ENCODE data around the gene HYDIN.
A peak's percentile ranks its signal among the peaks of the same experiment; 100 is the strongest.

Gene HYDIN

DNA sequence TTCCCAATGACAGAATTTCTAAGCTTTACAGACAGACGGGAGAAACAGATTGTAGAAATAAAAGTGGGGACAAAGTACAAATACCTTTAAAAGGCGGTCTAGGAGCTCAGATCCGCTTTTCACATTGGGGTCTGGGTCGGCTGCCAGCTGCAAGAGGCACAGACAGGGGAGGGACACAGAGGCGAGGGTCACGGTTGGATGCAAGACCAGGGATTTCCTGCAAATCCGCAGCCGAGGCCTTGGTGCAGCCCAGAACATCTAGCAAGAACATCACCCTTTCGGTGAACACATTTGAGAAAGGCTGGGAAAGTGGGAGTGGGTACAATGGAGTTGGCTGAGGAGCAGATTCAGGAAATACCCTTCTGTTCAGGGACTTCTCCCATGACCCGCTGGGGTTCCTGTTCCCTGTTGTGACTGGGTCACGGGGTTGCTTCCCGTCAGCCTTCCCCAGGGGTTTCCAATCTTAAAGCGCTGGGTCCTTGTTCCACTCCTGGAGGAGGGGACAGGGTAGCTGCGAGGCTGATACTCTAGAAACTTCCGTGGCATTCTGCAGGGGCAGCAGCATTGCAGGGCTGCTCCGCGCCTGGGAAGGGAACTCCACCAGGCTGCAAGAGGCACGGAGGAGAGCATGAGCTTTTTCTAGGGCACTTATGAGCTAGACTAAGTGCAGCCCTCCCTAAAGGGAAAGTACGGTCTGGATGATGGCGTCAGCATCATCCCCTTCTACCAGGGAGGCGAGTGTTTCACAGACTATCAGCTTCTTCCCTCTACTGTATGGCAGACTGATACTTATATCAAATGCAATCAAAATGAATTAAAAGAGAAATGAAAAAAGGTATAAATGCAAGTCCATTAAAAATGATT lies 445.6 kb downstream of the HYDIN start:
- DNase-seq: no peak

DNA sequence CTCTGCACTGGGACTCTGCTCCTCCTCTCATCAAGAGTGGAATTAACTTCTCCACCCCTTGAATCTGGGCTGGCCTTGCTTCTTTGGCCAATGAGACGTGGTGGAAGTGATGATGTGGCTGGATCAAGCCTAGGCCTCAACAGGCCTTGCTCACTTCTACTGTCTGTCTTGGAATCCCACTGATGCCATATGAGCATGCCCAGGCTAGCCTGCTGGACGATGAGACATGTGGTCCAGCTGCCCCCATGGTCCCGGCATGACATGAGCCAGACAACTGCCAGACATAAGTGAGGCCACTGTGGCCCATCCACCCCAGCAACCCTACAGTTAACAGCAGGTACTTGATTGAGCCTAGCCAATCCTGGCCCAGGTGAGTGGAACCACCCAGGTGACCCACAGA lies 448.3 kb downstream of the HYDIN start:
- no peak for DNase-seq

DNA sequence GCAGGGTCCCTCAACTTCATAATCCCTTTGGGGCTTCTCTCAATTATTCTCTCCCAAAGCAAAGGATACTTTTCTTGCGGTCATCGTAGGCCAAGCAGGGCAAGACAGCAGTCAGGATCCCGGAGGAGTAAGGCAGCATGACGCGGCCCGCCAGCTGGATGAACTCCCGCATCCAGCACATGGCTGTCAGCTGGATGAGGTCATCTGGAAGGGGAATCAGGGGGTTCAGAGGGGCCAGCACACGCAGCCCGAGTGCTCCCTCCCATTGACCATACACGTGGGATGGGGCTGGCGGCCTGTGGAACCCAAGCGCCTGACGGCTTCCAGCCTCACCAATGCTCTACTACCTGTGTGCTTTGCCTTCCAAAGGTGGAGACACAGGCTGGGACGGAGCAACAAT lies 448.7 kb downstream of the HYDIN start:
- no peak for DNase-seq

DNA sequence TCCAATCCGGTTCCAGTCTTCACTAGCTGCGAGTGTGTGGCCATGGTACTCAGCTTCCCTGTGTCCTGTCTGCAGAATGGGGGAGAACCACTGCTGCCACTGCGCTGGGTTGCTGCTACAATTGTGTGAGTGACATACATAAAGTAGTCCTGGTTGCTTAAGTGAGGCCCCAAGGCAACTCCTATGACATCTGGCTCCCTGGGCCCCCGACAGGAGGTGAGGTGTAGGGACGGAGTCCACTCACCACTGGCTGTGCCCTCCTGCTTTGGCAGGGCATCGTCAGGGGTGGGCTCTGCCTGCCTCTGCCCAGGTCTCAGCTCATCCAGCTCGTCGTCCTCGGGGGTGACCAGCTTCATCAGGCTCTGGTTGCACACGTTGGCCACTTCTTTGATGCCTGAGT lies 450.0 kb downstream of the HYDIN start:
- no peak for DNase-seq

DNA sequence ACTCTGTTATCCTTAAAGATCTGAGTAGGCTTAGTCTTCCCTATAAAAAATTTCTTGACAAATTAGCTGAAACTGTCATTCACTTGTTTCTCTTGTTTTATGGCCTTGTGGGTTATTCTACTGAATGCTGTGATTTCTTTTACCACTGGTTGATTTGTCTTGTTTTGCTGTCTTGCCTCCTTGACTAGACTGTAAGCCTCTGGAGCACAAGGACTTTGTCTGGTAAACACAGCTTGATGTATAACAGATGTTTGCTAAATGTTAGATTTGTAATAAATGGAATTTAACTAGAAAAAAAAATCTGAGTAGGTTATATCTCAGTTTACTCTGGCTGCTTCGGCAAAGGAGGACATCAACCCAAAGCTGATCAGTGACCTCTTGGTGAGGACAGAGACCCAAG lies 451.2 kb downstream of the HYDIN start:
- DNase-seq: no peak

DNA sequence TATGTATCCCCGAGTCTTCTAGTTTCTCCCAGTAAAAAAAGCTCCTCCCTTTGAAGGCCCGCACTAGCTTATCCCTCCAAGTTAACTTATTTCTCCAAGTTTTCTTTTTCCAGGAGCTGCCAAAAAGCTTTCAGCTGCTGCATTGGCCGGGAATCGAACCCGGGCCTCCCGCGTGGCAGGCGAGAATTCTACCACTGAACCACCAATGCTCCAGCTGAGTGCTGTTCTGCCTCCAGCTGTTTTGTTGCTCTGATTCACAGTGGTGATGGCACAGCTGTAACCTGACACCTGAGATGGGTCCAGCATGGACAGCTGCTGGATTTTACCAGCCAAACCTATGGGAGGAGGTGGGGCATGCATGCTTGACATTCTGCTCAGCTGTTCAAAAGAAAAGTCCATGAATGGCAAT lies 451.6 kb downstream of the HYDIN start:
- DNase-seq: peak; percentile 21 to 26

DNA sequence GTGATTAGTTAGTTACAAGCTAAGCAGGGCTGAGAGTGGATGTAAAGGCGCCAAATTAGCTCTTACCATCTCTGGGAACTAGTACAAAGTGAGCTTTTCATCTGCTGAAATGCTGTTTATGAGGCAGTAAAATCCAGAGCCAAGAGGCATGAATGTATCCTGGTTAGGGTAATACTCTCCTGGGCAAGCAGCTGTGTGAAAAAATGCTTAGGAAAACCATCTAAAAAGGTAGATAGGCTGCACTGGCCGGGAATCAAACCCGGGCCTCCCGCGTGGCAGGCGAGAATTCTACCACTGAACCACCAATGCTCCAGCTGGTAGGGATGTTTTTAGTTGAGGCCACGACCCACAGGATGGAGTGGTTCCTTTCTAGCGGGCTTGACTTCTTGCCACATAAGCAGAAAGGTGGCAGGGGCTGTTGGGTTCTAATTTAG lies 452.5 kb downstream of the HYDIN start:
- no peak for DNase-seq

DNA sequence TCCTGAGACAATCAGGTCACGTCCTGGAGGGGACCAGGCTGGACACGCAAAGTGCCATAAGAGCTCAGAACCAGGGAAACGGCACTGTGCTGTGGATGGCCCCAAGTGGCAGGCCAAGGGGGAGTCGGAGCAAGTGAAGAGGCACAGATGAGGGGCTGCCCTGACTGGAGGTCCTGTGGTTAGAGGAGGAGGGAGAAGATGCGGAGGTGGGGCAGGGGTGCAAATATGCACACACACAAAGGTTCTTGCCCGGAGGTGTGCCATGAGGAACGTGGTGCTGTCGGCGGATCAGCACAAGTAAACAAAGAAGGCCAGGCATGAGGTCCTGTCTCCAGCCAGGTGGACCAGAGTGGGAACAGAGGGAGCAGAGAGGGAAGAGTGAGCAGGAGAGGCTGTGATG lies 453.0 kb downstream of the HYDIN start:
- DNase-seq: no peak

DNA sequence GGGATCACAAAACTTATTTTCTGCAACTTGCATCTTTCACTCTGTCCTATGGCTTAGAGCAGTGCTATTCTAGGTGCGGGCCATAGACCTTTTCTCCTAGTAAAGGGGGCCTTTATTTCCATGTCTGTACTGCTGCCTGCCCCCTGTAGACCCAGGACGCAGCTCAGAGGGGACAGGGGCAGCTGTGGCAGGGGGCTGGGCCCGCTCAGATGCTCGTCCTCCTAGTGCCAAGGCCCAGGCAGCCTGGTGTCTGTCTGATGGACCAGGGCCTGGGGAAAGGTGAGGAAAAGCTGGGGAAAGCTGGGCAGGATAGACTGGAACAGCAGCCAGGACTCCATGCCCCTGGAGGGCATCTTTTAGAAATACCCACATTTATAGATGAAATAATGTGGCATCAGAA lies 455.1 kb downstream of the HYDIN start:
- no peak for DNase-seq

DNA sequence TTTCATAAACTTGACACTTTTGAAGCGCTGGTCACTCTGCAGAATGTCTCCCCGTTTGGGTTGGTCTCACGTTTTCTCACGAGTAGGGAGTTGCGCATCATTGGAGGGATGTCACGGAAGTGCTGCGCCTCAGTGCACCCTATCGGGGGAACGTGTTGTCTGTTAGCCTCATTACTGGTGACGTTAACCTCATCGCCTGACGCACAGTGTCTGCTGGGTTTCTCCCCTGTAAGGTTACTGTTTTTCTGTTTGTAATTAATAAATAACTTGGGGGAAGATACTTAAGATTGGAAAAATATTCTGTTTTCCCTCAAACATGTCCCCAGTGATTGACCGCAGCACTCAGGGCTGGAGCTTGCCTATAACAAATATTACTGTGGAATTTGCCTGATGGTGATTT lies 456.3 kb downstream of the HYDIN start:
- DNase-seq: no peak

DNA sequence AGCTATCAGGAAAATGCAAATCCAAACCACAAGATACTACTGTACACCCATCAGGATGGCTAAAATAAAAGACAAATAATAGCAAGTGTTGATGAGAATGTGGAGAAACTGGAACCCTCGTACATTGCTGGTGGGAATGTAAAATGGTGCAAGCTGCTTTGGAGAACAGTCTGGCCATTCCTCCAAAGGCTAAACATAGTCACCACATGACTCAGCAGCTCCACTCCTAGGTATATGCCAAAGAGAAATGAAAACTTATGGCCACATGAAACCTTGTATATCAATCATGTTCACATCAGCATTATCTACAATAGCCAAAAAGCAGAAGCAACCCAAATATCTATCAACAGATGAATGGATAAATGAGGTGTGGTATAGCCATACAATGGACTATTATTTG lies 458.0 kb downstream of the HYDIN start:
- DNase-seq: no peak

DNA sequence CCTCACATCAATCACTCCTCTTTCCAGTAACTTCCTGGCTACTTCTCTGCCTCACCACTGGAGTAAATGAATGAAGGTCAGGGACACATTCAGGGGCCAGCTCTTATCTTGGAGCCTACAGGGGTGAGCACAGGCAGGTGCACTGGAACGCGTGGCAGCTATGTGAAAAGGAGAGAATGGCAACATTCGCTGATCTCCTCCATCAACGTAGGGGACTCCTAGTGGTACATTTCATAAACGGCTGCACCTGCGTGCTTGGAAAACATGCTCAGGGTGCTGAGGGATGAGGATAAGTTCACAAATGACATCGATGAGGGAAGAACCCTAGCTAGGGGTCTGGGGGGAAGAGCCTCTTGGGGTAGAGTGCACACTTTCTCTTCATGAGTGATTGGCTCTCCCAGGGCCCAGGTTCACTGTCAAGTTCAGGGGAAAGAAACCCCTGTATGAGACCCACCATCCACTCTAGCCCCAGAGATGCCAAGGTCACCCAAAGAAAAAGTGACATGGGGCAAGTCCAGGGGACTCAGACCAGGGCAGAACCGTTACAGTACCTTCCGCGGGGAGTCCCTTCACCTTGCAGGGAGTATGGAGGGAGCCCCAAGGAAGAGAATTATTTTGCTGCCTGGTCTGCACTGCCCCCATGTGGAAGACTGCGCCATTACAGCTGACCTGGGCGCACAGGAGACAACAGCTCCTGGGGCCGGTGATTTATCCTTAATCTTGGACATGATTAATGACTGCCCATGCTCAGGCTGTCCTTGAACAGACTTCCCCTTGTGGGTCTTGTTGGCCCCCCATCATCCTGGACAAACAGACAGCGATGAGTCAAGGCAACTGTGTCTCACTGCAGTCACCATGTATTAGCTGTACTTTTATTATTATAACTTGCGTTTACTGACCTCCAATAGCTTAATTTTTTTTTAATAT lies 459.6 kb downstream of the HYDIN start:
- peak; percentile 82 to 84 for DNase-seq

DNA sequence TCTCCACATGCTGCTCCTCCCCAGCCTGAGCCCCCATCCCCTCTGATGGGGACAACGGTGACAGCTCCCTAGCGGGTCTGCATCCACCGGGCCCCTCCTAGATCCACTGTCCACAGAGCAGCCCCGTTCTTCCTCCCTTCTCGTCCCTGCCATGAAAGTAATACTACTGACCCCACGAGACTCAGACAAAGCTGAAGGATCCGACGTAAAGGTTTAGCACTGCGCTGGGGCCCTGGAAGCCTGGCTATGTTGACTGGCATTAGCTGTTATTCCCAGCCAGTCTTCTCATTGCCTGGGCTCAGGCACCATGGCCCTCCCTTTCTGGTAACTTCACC lies 460.3 kb downstream of the HYDIN start:
- no peak for DNase-seq

DNA sequence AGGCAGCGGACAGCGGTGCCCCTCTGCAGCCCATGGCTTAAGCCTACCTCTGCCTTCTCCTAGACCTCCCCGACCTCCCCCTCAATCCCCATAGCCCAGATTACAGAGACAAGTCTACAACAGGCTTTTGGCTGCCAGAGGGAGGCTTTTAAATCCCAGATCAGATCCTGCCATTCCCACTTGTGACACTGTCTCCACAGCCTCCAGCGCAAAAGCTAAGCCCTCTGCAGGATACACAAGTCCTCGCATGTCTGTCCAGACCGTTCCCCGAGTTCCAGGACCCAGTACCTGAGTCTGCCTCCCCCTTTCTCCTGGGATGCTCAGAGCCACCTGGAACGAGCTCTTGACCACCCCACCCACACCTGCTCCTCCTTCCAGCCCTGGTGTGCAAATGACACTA lies 460.8 kb downstream of the HYDIN start:
- no peak for DNase-seq

DNA sequence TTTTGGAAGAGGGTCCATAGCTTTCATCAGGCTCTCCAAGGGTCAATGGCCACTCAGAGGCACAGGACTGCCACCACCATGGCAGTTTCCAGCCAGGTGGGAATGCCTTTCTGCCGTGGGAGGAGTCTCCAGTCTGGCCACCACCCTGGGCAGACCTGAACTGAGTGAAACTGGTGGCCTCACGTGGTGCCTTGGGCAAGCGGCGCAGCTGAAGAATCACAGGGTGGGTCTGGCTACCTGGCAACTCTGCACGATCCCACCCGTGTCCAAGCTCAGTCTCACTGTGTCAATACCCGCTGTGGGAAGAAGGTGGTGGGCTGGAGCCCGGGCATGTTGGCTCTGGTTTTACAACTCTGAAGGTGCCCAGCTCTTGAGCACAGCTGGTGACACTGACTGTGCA lies 461.4 kb downstream of the HYDIN start:
- no peak for DNase-seq

DNA sequence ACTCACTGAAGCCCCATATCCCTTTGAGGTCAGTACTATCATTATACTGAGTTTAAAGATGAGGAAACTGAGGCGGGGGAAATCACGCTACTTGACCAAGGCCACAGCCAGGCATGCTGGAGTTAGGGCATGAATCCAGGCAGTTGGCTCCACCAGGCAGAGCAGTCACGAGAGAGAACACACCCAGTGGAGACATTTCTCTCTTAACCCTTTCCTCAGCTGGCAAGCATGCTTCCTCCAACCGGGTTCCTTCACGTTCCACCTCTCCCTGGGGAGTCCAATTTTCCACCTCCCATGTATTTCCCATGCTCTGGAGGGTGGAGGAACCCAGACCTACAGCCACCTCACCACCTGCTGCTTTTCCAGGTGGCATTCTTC lies 462.3 kb downstream of the HYDIN start:
- DNase-seq: no peak

DNA sequence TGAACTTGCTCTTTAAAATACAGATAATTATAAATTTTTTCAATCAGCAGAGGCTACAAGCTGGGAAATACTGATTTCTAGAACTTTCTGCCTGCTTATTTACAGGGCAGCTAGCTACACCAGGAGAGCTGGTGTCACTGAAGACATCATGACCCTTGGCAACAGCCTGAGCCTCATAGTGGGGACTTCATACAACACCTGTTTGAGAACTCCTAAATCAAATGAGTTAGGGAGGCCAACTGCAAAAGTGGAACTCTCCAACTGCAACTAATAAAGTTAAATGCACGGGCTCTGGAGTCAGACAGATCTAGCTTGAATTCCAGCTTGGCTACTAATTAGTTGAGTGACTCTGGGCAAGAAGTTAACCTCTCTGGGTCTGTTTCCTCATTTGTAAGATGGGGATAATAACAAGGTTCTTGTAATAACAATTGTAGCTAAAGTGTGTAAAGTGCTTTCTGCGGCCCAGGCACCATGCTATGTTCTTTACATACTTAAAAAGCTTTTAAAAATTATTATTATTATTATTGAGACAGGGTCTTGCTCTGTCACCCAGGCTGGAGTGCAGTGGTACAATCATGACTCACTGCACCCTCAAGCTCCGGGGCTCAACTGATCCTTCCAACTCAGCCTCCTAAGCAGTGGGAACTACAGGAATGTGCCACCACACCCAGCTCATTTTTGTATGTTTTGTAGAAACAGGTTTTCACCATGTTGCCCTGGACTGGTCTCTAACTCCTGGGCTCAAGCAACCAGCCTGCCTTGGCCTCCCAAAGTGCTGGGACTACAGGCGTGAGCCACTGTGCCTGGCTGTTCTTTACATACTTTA lies 462.9 kb downstream of the HYDIN start:
- no peak for DNase-seq

DNA sequence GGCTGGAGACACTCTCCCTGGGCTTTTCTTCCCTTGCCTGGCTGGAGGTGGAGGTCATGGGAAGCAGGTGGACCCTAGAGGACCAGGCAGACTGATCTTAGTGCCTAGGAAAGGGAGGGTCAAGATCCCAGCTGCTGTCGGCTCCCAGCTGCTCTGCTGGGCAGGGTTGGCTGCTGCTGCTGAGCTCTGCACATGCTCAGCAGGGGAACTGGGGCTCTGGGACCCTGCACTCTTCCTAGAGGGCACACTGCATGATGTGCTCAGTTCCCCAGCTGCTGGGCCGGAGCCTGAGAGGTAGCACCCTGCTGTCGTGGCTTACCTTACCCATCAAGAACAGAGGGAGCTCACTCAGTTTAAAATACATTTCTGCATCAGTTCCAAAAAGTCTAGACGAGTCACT lies 463.9 kb downstream of the HYDIN start:
- no peak for DNase-seq

DNA sequence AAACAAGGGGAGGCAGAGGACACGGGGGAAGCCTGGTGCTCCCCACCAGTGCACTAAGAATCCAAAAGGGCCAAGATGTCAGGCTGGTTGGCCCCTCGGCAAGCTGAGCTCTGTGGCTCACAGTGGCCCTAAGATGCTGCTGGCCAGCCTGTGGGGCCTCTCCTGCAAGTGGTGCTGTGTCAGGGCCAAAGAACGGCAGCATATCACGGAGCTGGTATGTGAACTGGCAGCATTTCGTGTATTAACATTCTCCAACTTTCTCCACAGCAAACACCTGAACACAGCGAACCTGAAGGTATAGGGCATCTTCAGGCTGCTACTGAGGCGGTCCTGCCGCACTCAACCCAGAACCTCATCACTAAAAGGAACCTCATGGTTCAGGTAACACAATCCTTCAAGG lies 464.3 kb downstream of the HYDIN start:
- DNase-seq: no peak

DNA sequence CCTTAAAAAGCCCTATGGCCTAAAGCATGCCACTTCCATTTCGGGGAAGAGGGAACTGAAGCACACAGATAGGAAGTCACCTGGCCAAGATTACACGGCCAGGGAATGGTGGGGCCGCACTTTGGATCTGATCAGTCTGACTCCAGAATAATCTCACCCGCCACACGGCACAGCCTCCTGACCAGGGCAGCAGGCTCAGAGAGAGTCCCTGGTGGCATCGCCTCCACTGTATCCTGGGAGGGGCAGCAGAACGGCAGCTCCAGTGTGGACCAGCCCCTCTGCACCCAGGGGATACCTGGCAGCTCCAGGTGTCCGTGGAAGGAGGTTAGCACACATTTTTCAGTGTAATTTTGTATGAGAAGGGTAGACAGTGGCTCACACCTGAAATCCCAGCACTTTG lies 465.0 kb downstream of the HYDIN start:
- DNase-seq: no peak

DNA sequence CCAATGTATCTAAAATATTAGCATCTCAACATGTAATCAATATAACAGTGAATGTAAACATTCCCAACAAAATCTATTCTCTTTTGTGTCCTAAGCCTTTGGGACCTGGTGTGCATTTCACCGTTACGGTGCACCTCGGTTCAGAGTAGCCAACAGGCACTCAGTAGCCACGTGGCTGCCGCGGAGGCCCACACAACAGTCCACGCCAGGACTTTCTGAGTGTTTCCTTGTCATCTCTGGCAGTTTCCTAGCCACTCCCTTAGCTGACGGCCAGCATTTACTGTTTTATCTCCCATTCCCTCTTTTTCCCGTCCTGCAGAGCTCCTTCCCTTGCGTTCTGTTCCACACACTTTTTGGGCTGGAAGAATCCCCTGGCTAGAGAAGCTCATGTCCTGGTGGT lies 465.9 kb downstream of the HYDIN start:
- no peak for DNase-seq

DNA sequence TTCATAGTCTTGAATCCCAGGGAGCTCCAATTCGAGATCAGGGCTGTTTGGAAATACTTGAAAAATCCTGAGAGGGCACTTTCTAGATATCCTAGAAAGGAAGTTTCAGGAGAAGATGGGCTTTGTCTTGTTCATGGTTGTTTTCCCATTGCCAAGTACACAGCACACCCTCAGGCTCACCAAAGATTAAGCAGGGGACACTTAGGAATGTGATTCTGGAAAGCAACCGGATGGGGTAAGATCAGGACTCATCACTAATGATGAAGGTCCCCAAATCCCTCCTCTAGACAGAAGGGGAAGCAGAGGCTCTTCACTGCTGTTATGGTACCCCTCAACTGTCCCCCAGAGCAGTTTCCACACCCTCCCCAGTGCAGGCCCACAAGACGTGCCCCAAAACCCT lies 470.3 kb downstream of the HYDIN start:
- DNase-seq: no peak

DNA sequence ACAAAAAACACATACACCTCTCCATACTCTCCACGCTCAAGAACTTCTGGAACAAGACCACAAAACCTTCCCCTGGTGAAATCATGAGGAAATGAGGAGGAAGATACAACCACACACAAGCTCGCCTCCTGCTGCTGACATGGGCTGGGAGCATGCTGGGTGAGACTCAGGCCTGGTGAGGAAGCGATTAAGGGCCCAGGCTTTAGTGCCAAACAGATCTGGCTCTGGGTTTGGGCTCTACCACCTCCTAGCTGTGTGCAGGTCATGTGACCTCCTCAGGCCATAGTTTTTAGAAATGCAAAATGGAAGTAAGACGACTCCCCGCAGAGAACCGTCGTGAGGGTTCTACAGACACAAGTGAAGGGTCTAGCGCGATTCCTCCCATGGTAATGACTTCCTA lies 470.9 kb downstream of the HYDIN start:
- no peak for DNase-seq
